SU-DHL-6 (cell line): ENCODE results near the gene MTA3.

Source experiments
- CTCF ChIP-seq: fragments of 200-600 bp; sonication (generic); IDR thresholded peaks from one replicate; pipeline ENCODE4 v1.5.1; 2017; ENCODE audit warnings: antibody characterized with exemption, mild to moderate bottlenecking, low read length, moderate library complexity; ENCODE audit not compliant: insufficient read depth, poor library complexity, severe bottlenecking
- EZH2phosphoT487 ChIP-seq: fragments of 200-600 bp; sonication (generic), shearing (Covaris generic); conservative IDR thresholded peaks from 2 replicates; pipeline ENCODE4 v1.6.1; 2018; ENCODE audit warnings: mild to moderate bottlenecking, antibody characterized with exemption, low read length, moderate library complexity, mixed read lengths

- TF ChIP-seq CTCF (no peak), EZH2phosphoT487 (no peak)
These were observed 139.7 kb downstream of the MTA3 start for GRCh38 chr2:42708179-42708578.
